Naive B cell (primary cell): Measurements from ENCODE around the gene SFSWAP. TPM values are rescaled to one million over a fixed set of nuclear protein-coding genes. Genes with fewer than 3 reads are reported as not detected.
A peak's percentile ranks its signal among the peaks of the same experiment; 100 is the strongest.
"Not testable (repeated sequence)": the region's sequence is repeated elsewhere in the genome, so short reads cannot be mapped to it uniquely, and the experiment has no call there.

Experiments used
- ATAC-seq, 2 donors: fragments of 150-1000 bp; cut with Tn5 transposase; 2 replicates each; pipeline ENCODE4 v1.10.0; 2021; ENCODE audit warnings: low read depth in 2 of 2, mild to moderate bottlenecking in 2 of 2, moderate library complexity in 2 of 2
- DNase-seq: peaks from one replicate; pipeline ENCODE4 v3.0.0; 2022
- H3K27ac Mint-ChIP-seq, 6 donors: one replicate each; pipeline ENCODE4 v1.8.0; 2020 to 2022; ENCODE audit warnings: mild to moderate bottlenecking in 6 of 6, mixed read lengths in 6 of 6, moderate library complexity in 5 of 6, inconsistent platforms in 2 of 6
- H3K27me3 Mint-ChIP-seq, 3 donors: one replicate each; pipeline ENCODE4 v1.8.0; 2021 to 2022; ENCODE audit warnings: mixed read lengths in 3 of 3, mild to moderate bottlenecking in 1 of 3
- H3K36me3 Mint-ChIP-seq, 2 donors: one replicate each; pipeline ENCODE4 v1.8.0; 2020 to 2022; ENCODE audit warnings: mixed read lengths in 2 of 2, inconsistent platforms in 1 of 2, mild to moderate bottlenecking in 1 of 2
- H3K4me1 Mint-ChIP-seq, 3 donors: one replicate each; pipeline ENCODE4 v1.8.0; 2020 to 2022; ENCODE audit warnings: mixed read lengths in 3 of 3, inconsistent platforms in 1 of 3, mild to moderate bottlenecking in 1 of 3, moderate library complexity in 1 of 3
- H3K4me3 Mint-ChIP-seq, 8 donors: one replicate each; pipeline ENCODE4 v1.8.0; 2020 to 2022; ENCODE audit warnings: mild to moderate bottlenecking in 8 of 8, mixed read lengths in 8 of 8, moderate library complexity in 8 of 8, inconsistent platforms in 2 of 8
- H3K9me3 Mint-ChIP-seq, 7 donors: one replicate each; pipeline ENCODE4 v1.8.0; 2020 to 2022; ENCODE audit warnings: mixed read lengths in 7 of 7, mild to moderate bottlenecking in 5 of 7, inconsistent platforms in 2 of 7, moderate library complexity in 1 of 7
- polyA plus RNA-seq, 6 donors: library from polyadenylated mRNA; unstranded; fragments of 300-500 nt; fragmentation: Illumina TruSeq; gene quantifications; one replicate each; pipeline ENCODE4 v1.2.3, GENCODE V29; 2021; ENCODE audit warnings: low read depth in 6 of 6

SFSWAP gene
- polyA plus RNA-seq, 6 donors from 2014 or later: 10.0 to 33.5 (median 19.0) TPM

DNA sequence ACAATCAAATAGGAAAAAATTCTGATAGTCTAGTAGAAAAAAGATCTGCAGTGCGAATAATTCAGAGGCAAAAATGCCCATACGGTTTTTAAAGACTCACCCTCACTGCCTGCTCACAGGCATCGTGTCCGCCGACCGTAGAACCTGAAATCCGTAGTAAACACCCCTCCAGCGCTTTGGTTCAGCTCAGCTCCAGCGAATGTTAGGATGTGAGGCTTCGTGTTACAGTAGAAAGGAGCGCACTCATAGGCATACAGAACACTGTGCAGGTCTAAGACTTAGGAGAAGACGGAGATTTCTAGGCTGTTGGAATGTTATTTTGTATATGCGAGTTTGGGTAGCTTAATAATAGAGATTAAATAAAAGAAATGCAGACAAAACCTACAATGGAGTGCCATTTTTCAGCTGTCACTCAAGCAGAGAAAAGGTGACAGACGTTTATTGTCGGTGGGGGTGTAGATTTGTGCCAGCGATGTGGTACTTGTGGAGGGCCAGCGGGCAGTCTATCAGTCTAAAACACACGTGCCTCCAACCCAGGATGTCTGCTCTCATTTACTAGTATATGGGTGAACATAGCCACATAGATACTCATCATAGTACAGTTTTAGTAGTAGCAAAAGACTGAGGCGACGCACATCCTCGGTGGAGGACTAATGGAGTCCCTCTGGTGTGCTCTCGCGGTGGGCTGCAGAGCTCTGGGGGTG, 25.7 kb downstream of the SFSWAP start:
- ATAC-seq (no peak), DNase-seq (no peak)
- Mint-ChIP-seq H3K4me1 (peaks cover 0 to 5% (median 2%) of the 10 kb centered on the region in 3 donors), H3K4me3 (no peak overlapping the region), H3K27me3 (no peaks in the 10 kb centered on the region), H3K27ac (peak overlapping the region in 4 of 6 donors; percentile 6 to 70 (median 26)), H3K36me3 (peaks cover 6 to 13% of the 10 kb centered on the region in 2 donors), H3K9me3 (no peaks in the 10 kb centered on the region)

DNA sequence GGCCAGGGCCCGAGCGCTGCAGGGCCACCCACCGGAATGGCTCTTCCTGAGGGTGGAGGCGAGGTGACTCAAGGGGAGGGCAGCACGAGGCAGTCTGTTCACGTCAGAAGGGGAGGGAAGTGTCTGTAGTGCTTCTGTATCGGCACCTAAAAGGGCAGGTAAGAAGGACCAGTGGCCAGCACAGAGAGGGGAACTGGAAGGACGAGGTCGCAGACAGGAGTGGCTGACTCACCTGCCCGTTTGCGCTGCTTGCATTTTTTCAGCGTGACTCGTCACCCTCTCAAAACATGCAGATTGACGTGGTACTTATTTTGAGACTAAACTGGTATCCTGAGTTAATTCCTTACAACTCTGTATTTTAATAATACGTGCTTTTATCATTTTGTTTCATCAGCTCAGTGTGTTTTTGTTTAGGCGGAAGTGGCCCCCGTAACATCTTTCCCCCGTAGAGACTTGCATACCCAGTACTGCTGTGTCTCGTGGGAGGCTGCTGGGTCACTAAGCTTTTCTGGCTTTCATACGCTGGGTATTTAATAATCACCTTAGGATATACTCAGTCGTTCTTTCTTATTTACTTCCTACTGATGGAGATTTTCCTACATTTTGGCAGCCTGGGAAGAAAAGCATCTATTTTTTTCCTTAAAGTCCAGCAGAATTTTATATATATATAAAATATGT, 26.4 kb downstream of the SFSWAP start:
- Mint-ChIP-seq H3K4me1 (peaks cover 2 to 10% (median 4%) of the 10 kb centered on the region in 3 donors), H3K9me3 (no peaks in the 10 kb centered on the region), H3K27ac (peak overlapping the region in 1 of 6 donors; percentile 70)

DNA sequence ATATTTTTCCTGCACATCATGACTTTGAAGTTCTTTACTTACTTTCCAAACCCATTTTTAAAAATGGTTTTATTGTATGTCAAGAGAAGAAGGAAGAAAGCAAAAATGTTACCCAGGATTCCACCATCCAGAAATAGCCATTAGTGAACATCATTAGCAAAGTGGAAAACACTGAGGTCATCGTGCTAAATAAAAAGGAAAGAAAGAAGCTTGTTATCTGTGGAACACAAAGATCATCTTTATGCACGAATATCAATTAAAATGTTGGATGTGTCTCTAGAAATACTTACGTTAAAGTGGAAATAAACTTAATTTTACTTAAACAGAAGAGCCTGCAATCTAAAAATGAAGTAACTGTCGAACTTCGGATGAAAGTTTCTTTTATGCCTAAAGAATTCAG, 27.3 kb downstream of the SFSWAP start:
- no peak overlapping the region for H3K4me3 Mint-ChIP-seq
- ATAC-seq (no peak), DNase-seq (no peak)
- peaks cover 2 to 10% (median 6%) of the 10 kb centered on the region in 3 donors for H3K4me1 Mint-ChIP-seq
- H3K36me3 Mint-ChIP-seq: peaks cover 17 to 20% of the 10 kb centered on the region in 2 donors
- peaks cover 0 to 5% (median 2%) of the 10 kb centered on the region in 7 donors for H3K9me3 Mint-ChIP-seq
- H3K27me3 Mint-ChIP-seq: no peaks in the 10 kb centered on the region
- H3K27ac Mint-ChIP-seq: no peak overlapping the region

More for the DNA sequence above, 26.4 kb downstream of the SFSWAP start:
- Mint-ChIP-seq H3K4me3 (no peak overlapping the region), H3K27me3 (no peaks in the 10 kb centered on the region), H3K36me3 (peaks cover 11 to 13% of the 10 kb centered on the region in 2 donors)
- ATAC-seq (no peak), DNase-seq (no peak)

DNA sequence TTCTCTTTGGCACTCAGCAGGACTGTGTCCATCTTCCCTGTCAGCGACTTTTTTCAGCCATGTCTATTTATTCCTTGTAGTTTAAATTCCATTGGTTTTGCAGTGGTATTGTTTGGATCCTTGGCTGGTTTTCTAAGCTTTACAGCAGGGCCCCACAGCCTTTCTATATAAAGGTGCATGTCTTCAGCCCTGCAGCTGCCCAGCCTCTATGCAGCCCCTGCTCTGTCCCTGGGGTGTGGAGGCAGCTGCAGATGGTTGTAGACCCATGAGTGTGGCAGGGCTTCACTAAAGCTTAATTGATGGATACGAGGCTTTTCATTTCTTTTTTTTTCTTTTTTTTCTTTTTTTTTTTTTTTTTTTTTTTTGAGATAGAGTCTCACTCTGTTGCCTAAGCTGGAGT, 29.7 kb downstream of the SFSWAP start:
- Mint-ChIP-seq H3K9me3 (peaks cover 0 to 18% (median 13%) of the 10 kb centered on the region in 7 donors), H3K4me1 (peaks cover 2 to 10% (median 6%) of the 10 kb centered on the region in 3 donors), H3K27me3 (no peaks in the 10 kb centered on the region), H3K4me3 (no peak overlapping the region), H3K36me3 (peaks cover 25 to 29% of the 10 kb centered on the region in 2 donors), H3K27ac (peak overlapping the region in 3 of 6 donors; percentile 22 to 41 (median 38))
- ATAC-seq (no peak), DNase-seq (no peak)

DNA sequence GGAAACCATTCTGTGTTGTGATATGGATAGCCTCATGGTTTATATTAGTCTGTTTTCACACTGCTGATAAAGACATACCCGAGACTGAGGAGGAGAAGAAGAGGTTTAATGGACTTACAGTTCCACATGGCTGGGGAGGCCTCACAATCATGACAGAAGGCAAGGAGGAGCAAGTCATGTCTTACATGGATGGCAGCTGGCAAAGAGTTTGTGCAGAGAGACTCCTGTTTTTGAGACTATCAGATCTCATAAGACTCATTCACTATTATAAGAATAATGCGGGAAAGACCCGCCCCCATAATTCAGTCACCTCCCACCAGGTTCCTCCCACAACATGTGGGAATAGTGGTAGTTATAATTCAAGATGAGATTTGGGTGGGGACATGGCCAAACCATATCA, 31.9 kb downstream of the SFSWAP start:
- H3K27ac Mint-ChIP-seq: peak overlapping the region in 3 of 6 donors; percentile 39 to 67 (median 47)
- ATAC-seq, H3K27me3 Mint-ChIP-seq, H3K4me1 Mint-ChIP-seq, DNase-seq: not testable (repeated sequence)
- peak overlapping the region in 1 of 8 donors; percentile 20 for H3K4me3 Mint-ChIP-seq
- H3K9me3 Mint-ChIP-seq: peaks cover 0 to 18% (median 13%) of the 10 kb centered on the region in 7 donors
- H3K36me3 Mint-ChIP-seq: peaks cover 35 to 37% of the 10 kb centered on the region in 2 donors

DNA sequence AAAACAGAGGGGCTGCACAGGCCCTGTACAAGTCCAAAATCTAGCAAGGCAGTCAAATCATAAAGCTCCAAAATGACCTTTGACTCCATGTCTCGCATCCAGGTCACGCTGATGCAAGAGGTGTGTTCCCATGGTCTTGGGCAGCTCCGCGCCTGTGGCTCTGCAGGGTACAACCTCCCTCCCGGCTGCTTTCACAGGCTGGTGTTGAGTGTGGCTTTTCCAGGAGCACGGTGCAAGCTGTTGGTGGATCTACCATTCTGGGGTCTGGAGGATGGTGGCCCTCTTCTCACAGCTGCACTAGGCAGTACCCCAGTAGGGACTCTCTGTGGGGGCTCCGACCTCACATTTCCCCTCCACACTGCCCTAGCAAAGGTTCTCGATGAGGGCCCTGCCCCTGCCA, 32.5 kb downstream of the SFSWAP start:
- H3K27me3 Mint-ChIP-seq, H3K4me1 Mint-ChIP-seq, H3K27ac Mint-ChIP-seq, H3K4me3 Mint-ChIP-seq, DNase-seq, ATAC-seq: not testable (repeated sequence)
- H3K9me3 Mint-ChIP-seq: peaks cover 0 to 18% (median 13%) of the 10 kb centered on the region in 7 donors
- peaks cover 35 to 37% of the 10 kb centered on the region in 2 donors for H3K36me3 Mint-ChIP-seq

DNA sequence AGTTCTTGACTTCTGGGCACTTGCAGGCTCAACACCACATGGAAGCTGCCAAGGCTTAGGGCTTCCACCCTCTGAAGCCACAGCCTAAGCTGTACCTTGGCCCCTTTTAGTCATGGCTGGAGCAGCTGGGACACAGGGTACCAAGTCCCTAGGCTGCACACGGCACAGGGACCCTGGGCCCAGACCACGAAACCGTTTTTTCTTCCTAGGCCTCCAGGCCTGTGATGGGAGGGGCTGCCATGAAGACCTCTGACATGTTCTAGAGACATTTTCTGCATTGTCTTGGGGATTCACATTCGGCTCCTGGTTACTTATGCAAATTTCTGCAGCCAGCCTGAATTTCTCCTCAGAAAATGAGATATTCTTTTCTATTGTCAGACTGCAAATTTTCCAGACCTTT, 33.0 kb downstream of the SFSWAP start:
- not testable (repeated sequence) for H3K4me1 Mint-ChIP-seq, H3K27ac Mint-ChIP-seq, H3K27me3 Mint-ChIP-seq, DNase-seq, ATAC-seq, H3K4me3 Mint-ChIP-seq
- Mint-ChIP-seq H3K9me3 (peaks cover 0 to 18% (median 13%) of the 10 kb centered on the region in 7 donors), H3K36me3 (peaks cover 35 to 37% of the 10 kb centered on the region in 2 donors)

DNA sequence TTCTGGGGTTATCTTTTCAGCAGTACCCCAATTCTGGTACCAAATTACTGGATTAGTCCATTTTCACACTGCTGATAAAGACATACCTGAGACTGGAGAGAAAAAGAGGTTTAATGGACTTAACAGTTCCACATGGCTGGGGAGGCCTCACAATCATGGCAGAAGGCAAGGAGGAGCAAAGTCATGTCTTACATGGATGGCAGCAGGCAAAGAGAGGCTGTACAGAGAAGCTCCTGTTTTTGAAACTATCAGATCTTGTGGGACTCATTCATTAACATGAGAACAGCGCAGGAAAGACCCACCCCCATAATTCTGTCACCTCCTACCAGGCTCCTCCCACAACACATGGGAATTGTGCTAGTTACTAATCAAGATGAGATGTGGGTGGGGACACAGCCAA, 33.8 kb downstream of the SFSWAP start:
- not testable (repeated sequence) for DNase-seq, H3K27me3 Mint-ChIP-seq, H3K4me1 Mint-ChIP-seq, H3K4me3 Mint-ChIP-seq, ATAC-seq
- Mint-ChIP-seq H3K9me3 (peaks cover 0 to 18% (median 13%) of the 10 kb centered on the region in 7 donors), H3K27ac (peak overlapping the region in 1 of 6 donors; percentile 18), H3K36me3 (peaks cover 35 to 37% of the 10 kb centered on the region in 2 donors)

DNA sequence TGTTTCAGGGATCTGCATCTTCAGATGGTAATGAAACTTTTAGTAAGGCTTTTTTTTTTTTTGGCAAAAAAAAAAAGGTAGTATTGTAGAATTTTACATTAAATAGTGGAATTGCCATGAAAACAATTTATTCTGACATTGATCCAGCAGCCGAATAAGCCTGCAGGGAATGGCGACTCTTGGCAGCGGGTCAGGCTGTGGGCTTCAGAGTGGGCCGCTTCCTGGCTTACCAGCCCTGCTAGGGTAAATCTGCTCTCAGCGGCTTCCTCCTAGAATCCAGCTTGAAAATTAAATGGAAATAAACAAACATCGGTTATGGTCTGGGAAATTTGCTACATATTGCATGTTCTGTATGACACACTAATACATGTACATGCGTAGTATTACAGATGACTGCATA, 34.8 kb downstream of the SFSWAP start:
- H3K4me1 Mint-ChIP-seq: peaks cover 4 to 9% (median 5%) of the 10 kb centered on the region in 3 donors
- H3K27me3 Mint-ChIP-seq: no peaks in the 10 kb centered on the region
- H3K9me3 Mint-ChIP-seq: peaks cover 0 to 18% (median 13%) of the 10 kb centered on the region in 7 donors
- DNase-seq (no peak), ATAC-seq (no peak)
- H3K36me3 Mint-ChIP-seq: peaks cover 35 to 37% of the 10 kb centered on the region in 2 donors
- no peak overlapping the region for H3K4me3 Mint-ChIP-seq
- H3K27ac Mint-ChIP-seq: no peak overlapping the region

DNA sequence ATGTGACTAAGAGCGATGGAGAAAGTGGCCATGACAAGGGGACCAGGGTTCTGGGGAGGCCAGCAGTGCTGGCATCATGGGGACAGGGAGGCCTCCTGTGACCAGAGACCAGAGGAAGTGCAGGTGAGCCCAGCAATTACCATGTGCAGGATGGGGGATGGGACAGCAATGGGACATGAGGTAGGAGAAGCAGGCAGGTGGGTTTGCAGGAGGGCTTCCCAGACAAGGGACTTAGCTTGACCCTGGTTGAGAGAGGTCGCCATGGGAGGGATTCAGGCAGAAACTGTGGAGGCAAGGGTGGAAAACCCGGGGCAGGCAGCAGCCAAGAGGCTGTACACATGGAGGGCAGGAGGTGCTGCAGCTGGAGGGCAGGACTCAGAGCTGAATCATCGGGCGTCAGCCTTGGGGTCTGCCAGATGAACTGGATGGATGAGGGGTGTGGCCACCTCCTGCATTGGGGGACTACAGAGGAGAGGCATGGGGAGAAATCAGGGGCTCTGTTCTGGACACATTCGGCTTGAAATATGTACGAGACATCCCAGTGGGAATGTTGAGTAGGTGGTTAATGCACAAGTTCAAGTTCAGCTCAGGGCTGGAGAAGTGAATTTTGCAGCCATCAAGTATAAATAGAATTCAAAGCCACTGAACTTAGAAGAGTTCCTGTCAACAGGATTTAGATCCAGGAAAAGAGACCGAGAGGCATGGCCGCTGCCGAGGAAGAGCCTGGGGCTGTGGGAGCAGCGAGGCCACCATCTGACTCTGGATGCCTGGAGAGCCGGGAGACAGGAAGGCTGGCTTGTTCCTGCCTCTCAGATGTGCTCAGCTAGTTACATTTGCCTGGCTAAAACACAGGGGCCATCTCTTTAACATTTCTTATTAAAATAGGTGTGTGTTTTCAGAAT, 36.6 kb downstream of the SFSWAP start:
- Mint-ChIP-seq H3K27me3 (no peaks in the 10 kb centered on the region), H3K4me1 (peaks cover 0 to 5% (median 4%) of the 10 kb centered on the region in 3 donors), H3K36me3 (peaks cover 30 to 32% of the 10 kb centered on the region in 2 donors), H3K9me3 (peaks cover 0 to 18% (median 13%) of the 10 kb centered on the region in 7 donors), H3K4me3 (peak overlapping the region in 1 of 8 donors; percentile 23), H3K27ac (peak overlapping the region in 3 of 6 donors; percentile 9 to 86 (median 57))
- DNase-seq (no peak), ATAC-seq (no peak)

DNA sequence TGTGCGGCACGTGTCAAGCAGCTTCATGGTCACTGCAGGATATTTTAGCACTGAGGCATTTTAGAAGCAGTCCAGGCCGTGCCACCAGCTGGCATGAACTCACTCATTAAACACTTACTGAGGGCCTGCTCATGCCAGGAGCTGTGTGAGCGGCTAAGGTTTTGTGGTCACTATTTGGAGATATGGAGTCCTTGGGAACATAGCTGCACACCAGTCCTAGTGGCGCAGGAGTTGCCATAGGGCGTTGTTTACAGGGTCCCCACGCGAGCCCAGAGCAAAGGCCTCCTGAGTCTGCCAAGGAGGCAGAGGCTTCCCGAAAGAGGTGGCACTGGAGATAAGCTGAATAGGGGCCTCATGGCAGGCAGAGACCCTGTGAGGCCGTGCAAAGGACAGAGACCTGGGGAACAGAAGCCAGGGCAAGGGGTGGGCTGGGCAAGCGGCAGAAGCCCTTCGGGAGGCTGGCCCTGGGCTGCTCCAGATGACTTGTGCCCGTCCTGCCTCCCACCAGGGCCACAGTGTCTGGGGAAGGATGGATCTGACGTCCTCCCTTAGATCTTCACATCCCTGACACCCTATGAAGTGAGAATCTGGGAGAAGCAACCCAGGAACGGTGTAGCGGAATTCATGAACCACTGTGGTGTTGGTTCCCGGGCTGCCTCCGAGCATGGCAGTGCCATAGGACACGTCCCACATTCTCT, 38.9 kb downstream of the SFSWAP start:
- Mint-ChIP-seq H3K4me1 (peaks cover 0 to 4% (median 3%) of the 10 kb centered on the region in 3 donors), H3K27me3 (no peaks in the 10 kb centered on the region), H3K36me3 (peaks cover 14 to 22% of the 10 kb centered on the region in 2 donors), H3K4me3 (peak overlapping the region in 1 of 8 donors; percentile 40), H3K27ac (no peak overlapping the region), H3K9me3 (peaks cover 0 to 7% (median 3%) of the 10 kb centered on the region in 7 donors)
- ATAC-seq (no peak), DNase-seq (no peak)

DNA sequence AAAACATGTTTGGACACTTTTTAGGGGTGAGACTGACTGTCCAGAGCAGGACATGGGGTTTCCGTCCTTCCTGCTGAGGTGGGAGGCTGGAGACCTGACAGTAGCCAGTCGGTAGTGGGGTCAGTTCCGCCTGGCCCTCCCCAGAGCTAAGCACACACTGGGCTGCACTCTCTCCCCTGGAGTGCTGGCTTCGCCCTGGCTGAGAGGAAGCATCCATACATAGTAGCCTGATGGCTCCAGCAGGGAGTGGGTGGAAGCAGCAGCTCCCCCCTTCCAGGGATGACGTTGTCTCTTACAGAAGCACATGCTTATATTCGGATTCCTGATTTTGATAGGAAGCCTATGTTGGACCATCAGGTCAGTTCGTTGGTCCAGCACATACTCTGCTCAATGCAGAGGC, 40.4 kb downstream of the SFSWAP start:
- no peaks in the 10 kb centered on the region for H3K9me3 Mint-ChIP-seq
- H3K27ac Mint-ChIP-seq: no peak overlapping the region
- DNase-seq (no peak), ATAC-seq (no peak)
- peaks cover 8 to 14% (median 14%) of the 10 kb centered on the region in 3 donors for H3K4me1 Mint-ChIP-seq
- peaks cover 18 to 22% of the 10 kb centered on the region in 2 donors for H3K36me3 Mint-ChIP-seq
- H3K4me3 Mint-ChIP-seq: no peak overlapping the region
- no peaks in the 10 kb centered on the region for H3K27me3 Mint-ChIP-seq
